Ascending aorta (tissue), 2 donors: ENCODE measurements around the gene ACYP2. TPM values are rescaled to one million over a fixed set of nuclear protein-coding genes. Genes with fewer than 3 reads are reported as not detected.

Experiments used
- DNase-seq, 2 donors: peaks; one replicate each; pipeline ENCODE4 v3.0.0-alpha.2; 2019; ENCODE audit warnings: low spot score in 2 of 2
- H3K27ac ChIP-seq, 2 donors: fragments of 200-600 bp; sonication (generic); one replicate each; pipeline ENCODE4 v1.5.1; 2016 to 2017; ENCODE audit warnings: mild to moderate bottlenecking in 1 of 2
- H3K27me3 ChIP-seq: fragments of 200-600 bp; sonication (generic); one replicate; pipeline ENCODE4 v1.5.1; 2017
- H3K36me3 ChIP-seq, 2 donors: fragments of 200-600 bp; sonication (generic); one replicate each; pipeline ENCODE4 v1.5.1; 2016
- H3K4me1 ChIP-seq, 2 donors: fragments of 200-600 bp; sonication (generic); one replicate each; pipeline ENCODE4 v1.5.1; 2016 to 2017; ENCODE audit warnings: mild to moderate bottlenecking in 1 of 2
- H3K4me3 ChIP-seq, 2 donors: fragments of 200-600 bp; sonication (generic); one replicate each; pipeline ENCODE4 v1.5.1; 2016 to 2017; ENCODE audit warnings: mild to moderate bottlenecking in 1 of 2
- H3K9me3 ChIP-seq, 2 donors: fragments of 200-600 bp; sonication (generic); one replicate each; pipeline ENCODE4 v1.5.1; 2016
- CTCF ChIP-seq, 3 experiments: fragments of 200-600 bp in 2 of 3; fragments of 450-650 bp in 1 of 3; sonication (generic) in 2 of 3; IDR thresholded peaks; one replicate each; pipeline ENCODE4 v1.5.1; 2016 to 2019; ENCODE audit warnings: antibody characterized with exemption in 3 of 3, mild to moderate bottlenecking in 1 of 3, moderate library complexity in 1 of 3
- intact Hi-C: fragments of 100-400 bp; cut with DNase I; formaldehyde crosslinking; loops from one replicate; pipeline ENCODE4 v1.15.1; 2023
- total RNA-seq: library from RNA; depleted of rRNA; stranded (reverse); fragments of >200 nt; gene quantifications from one replicate; pipeline ENCODE4 v1.1.0, GENCODE V29; 2016

The ACYP2 gene
- total RNA-seq, 1 donor from 2014 or later, result 0.96 TPM

DNA sequence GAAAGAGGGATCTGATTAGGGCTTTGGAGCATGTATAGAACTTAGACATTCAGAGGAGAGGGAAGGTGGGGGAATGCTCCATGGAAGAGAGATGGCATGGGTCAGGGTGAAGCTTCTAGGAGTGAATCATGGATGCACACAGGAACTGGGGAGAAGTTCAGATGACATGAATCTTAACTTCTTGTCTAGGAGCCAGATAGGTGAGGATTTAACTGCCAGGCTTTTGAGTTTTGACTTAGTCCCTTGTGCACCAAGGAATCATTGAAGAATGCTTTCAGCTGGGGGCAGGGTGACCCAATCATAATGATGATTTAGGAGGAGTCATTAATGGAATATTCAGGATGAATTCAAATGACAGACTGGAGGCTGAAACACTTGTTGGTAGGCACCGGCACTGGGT is 48.7 kb downstream of the ACYP2 start:
- Histone ChIP-seq H3K27ac (no peak overlapping the region), H3K4me3 (no peak overlapping the region), H3K4me1 (no peaks in the 10 kb centered on the region), H3K36me3 (no peaks in the 10 kb centered on the region), H3K9me3 (no peaks in the 10 kb centered on the region), H3K27me3 (no peaks in the 10 kb centered on the region)
- intact Hi-C loops, result loop anchor here (10.0 kb wide), 1 partner anchor 541 kb away; no protein-coding TSS in a partner anchor
- no peak for DNase-seq
- TF ChIP-seq CTCF (IDR thresholded peaks at IDR 0.05), result no peak

- no peak overlapping the region for H3K4me3 ChIP-seq
- no peaks in the 10 kb centered on the region for H3K4me1 ChIP-seq
- no peak for DNase-seq
- intact Hi-C loops, result loop anchor here (10.0 kb wide), 1 partner anchor 539 kb away; no protein-coding TSS in a partner anchor
- H3K36me3 ChIP-seq, result no peaks in the 10 kb centered on the region
- no peak overlapping the region for H3K27ac ChIP-seq
- no peak for TF ChIP-seq CTCF (IDR thresholded peaks at IDR 0.05)
- no peaks in the 10 kb centered on the region for H3K9me3 ChIP-seq
- H3K27me3 ChIP-seq, result no peaks in the 10 kb centered on the region
These were observed 50.8 kb downstream of the ACYP2 start for GRCh38 chr2:54166121-54166773.

- H3K9me3 ChIP-seq, result no peaks in the 10 kb centered on the region
- H3K27ac ChIP-seq, result no peak overlapping the region
- no peaks in the 10 kb centered on the region for H3K36me3 ChIP-seq
- no peak overlapping the region for H3K4me3 ChIP-seq
- DNase-seq, result peak in 1 of 2 donors; percentile 65
- no peaks in the 10 kb centered on the region for H3K27me3 ChIP-seq
- TF ChIP-seq CTCF (IDR thresholded peaks at IDR 0.05), result peak in 2 of 3 experiments; percentile 18 to 55
- intact Hi-C loops, result loop anchor here (10.0 kb wide), 1 partner anchor 658 kb away; no protein-coding TSS in a partner anchor
- H3K4me1 ChIP-seq, result no peaks in the 10 kb centered on the region
These were observed 61.2 kb downstream of the ACYP2 start for GRCh38 chr2:54176577-54176976.

DNA sequence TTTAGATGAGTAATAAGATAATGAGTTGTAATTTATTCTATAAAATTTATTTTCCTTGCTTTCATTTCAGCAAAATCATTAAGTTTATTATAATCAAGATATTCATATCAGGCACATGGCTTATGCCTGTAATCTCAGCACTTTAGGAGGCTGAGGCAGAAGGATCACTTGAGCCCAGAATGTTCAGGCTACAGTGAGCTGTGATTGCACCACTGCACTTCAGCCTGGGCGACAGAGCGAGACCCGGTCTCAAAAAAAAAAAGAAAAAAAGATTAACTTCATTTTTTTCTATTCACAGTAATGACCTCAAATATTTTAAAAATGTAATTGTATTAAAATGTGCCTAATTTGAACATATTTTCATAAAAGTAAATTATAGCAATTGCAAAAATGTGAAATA is 67.9 kb downstream of the ACYP2 start:
- H3K9me3 ChIP-seq, result no peaks in the 10 kb centered on the region
- no peaks in the 10 kb centered on the region for H3K27me3 ChIP-seq
- no peak for TF ChIP-seq CTCF (IDR thresholded peaks at IDR 0.05)
- H3K36me3 ChIP-seq, result no peaks in the 10 kb centered on the region
- no peak overlapping the region for H3K27ac ChIP-seq
- H3K4me3 ChIP-seq, result no peak overlapping the region
- peaks cover 0 to 6% of the 10 kb centered on the region in 2 donors for H3K4me1 ChIP-seq
- DNase-seq, result no peak
- intact Hi-C loops, result no loop called here

DNA sequence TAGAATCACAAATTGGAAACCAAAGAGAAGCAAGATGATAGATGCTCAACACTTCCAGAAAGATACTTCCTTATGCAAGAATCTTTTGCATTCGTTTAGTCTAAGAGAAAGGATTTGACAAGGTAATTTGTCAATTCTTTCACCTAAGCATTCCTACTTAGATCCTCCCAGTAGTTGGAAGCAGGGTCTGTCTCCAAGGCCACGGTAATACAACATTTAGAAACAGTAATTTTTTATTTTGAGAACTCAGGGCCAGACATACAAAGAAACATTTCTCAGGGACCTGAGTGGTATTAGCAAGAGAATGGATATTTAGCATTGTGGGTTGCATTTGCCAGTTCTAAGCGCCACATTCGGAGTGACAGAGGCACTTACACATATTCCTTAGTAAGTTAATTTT is 68.6 kb downstream of the ACYP2 start:
- H3K27me3 ChIP-seq, result no peaks in the 10 kb centered on the region
- no peaks in the 10 kb centered on the region for H3K9me3 ChIP-seq
- H3K36me3 ChIP-seq, result peaks cover 0 to 2% of the 10 kb centered on the region in 2 donors
- peak overlapping the region; percentile 22 to 29 for H3K27ac ChIP-seq
- H3K4me3 ChIP-seq, result no peak overlapping the region
- TF ChIP-seq CTCF (IDR thresholded peaks at IDR 0.05), result no peak
- intact Hi-C loops, result no loop called here
- DNase-seq, result no peak
- H3K4me1 ChIP-seq, result peaks cover 0 to 6% of the 10 kb centered on the region in 2 donors
